HL-60/S4 treated with retinoic acid at 250 ng/mL for 4 days and 3 days (cell line): ENCODE results near the gene CCDC175.

Experiments used
- in situ Hi-C: fragments of 300-500 bp; cut with MboI; formaldehyde crosslinking; loops from 2 replicates; pipeline ENCODE4 v1.7.0; 2022; ENCODE audit warnings: low sequenced_read_pairs

Gene CCDC175

GRCh38 chr14:59541731-59542130, 34.9 kb downstream of the CCDC175 start:
- in situ Hi-C loops = no loop called here

- in situ Hi-C loops = no loop called here
Measured at GRCh38 chr14:59540852-59541251, 35.8 kb downstream of the CCDC175 start.

GRCh38 chr14:59538936-59539335, 37.7 kb downstream of the CCDC175 start:
- in situ Hi-C loops = no loop called here

DNA sequence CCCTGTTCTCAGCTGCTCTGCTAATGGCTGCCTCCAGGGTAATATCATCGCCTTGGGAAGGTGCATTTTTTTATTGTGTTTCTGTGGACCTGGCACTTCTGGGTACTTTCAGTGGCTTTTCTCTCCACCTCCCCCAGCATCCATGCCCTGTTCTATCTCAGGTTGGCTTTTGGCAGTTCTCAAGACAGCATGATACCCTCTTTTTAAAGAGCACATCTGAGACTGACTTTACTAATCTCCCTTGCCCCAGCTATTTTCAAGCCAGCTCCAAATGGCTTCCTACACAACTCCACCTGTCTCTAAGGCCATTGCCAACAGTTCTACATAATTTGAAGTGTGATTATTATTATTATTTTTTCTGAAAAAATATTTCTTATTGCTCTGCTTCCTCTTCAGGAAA, 39.1 kb downstream of the CCDC175 start:
- in situ Hi-C loops = no loop called here

DNA sequence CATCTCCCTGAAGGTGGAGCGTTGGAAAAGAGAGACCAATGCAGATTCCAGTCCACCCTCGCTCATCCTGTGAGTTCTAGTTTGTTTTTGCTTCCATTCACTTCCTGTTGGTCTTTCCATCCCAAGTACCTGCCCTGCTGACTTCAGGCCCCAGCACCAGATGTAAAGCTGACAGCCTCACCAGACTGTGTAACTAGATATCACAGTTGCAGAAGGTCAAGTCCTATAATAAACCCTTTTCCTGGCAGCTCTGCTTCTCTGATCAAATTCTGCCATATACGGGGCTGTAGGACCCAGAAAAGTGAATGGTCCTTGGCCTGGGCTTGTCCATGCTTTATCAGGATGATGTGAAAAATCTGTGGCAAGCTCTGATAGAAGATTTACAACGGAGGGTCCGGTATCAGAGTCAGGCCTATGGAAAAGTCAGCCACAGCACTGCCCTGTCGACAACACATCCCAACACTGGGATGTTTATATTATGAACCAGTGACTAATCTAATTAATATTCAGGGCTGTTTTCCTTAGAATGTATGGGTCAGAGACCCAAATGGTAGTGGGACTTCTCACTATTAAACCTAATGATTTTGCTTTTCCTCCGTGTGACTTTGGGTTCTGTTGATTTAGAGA, 42.1 kb downstream of the CCDC175 start:
- in situ Hi-C loops = no loop called here

DNA sequence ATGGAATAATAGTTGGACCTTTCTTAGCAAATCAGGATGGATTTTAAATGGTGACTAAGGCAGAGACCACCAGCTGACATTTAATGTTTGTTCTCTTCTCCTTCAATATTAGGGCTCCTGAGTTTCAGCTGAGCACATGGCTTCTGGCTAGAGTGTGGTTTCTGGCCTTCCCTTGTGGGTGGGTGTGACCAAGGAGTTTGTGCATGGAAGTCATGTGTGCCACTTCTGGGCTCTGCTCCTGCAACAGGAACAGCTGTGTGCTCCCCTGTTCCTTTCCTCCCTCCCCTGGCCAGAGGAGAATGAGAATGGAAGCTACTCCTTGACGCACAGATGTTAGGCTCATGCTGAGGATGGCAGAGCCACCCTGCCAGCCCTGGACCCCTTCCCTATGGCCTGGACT, 44.2 kb downstream of the CCDC175 start:
- in situ Hi-C loops = no loop called here

DNA sequence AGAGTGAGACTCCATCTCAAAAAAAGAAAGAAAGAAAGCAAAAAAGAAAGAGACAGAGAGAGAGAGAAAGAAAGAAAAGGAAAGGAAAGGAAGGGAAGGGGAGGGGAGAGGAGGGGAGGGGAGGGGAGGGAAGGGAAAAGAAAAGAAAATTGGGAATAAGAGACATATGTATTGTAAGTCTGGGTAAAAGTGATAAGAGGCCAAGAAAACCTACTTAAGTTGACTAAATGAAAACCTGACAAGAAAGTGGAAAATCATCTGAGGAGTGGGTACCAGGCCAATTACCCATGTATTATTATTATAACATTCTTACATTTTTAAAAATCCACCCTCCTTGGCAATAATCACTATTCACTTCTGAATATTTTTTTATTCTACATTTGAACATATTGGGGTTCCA, 46.3 kb downstream of the CCDC175 start:
- in situ Hi-C loops = no loop called here

- in situ Hi-C loops = no loop called here
Measured at GRCh38 chr14:59529189-59529588, 47.4 kb downstream of the CCDC175 start.

GRCh38 chr14:59520224-59520623, 56.4 kb downstream of the CCDC175 start:
- in situ Hi-C loops = no loop called here

DNA sequence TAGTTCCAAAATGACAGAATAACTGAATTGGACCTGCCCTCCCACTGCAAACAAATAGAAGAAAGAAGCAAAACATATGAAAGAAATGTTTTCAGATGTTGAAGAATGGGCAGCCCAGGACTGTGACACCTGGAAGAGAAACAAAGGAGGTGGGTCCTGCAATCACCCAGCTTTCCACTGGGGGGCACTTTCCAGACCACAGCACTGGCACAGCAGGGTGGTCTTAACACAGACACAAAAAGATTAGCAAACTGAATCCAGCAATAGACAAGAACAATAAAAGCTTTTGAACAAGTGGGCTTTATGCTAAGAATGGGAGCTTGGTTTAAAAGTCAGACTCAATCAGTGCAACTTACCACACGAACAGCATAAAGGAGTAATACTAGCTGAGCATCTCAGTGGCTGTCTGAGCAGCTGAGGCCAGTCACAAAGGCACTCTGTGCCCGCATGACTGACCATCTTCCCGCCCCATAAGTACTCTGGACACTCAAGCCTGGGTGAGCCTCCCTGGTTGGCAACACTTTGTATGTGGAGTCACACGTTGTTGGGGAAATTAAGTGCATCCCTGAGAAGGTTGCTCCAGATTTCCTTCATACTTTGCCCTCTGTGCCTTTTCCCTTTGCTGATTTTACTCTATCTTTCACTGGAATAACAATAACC, 64.6 kb downstream of the CCDC175 start:
- in situ Hi-C loops = no loop called here

- in situ Hi-C loops = no loop called here
Measured at GRCh38 chr14:59510966-59511365, 65.6 kb downstream of the CCDC175 start.

DNA sequence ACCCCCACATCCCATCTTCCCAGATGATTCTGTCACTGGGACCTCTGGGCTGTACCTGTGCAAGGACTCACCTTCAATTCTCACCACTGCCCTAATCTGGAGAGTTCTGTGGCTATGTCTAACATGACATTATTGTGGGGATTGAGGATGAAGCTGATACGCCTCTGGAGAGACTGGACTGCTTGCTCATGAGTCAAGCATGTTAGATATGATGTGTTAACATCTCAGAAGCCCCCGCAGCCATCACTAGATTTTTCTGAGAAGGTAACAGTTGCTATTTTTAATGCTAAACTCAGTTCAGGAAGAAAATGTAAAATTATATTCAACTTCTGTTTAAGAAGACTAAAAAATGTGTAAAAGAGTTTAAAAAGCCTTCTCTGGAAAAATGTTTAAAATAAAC, 66.6 kb downstream of the CCDC175 start:
- in situ Hi-C loops = no loop called here

DNA sequence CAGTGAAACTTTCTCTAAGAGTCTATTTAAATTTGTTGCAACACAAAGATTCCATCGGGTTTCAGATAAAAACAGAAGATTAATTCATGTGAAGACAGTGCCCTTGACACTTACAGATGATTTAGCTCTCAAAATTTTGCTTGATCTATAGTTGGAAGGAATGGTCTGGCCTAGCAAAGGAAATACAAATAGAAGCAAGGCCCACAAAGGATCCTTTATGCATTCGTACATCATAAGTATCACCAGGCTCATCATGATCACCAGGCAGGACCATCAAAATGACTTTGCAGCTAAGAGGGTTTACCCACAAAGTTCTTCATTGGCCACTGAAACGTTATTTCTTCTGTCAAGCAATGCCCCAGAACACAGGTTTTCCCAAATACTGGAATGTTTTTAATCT, 67.5 kb downstream of the CCDC175 start:
- in situ Hi-C loops = no loop called here

DNA sequence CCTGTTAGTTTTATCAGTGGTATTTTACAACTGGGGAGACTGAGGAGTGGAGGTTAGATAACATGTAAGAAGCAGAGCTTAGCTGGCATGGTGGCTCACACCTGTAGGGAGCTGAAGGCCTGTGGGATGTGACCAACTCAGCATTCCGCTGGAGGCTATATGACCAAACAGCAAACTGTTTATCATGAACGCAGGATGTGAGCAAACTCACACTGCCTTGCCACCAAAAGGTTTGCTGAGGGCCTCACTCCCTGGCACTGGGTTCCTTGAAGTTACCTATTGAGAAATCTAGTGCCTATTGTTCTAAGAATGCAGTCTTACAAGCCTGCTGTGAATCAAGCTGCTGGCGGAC, 68.9 kb downstream of the CCDC175 start:
- in situ Hi-C loops = no loop called here

GRCh38 chr14:59507063-59507751, 69.4 kb downstream of the CCDC175 start:
- in situ Hi-C loops = no loop called here

DNA sequence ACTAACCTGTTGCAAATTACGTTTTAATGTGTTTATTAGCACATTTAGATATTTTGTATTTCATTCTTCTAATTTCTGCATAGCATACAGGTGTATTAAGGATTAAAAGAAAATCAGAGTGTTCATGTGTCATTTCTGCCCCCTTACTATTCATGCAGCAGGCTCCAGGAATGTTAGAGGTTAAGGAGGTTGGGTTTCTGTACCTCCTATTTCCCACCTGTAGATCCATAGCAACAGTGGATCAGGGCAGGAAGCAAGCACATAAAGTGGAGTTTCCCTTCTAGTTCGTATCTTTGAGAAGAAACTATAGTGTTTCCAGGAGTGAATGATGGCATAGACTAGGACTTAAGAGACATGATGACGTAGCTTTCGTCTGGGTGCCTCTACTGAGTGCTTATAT, 73.4 kb downstream of the CCDC175 start:
- in situ Hi-C loops = no loop called here

DNA sequence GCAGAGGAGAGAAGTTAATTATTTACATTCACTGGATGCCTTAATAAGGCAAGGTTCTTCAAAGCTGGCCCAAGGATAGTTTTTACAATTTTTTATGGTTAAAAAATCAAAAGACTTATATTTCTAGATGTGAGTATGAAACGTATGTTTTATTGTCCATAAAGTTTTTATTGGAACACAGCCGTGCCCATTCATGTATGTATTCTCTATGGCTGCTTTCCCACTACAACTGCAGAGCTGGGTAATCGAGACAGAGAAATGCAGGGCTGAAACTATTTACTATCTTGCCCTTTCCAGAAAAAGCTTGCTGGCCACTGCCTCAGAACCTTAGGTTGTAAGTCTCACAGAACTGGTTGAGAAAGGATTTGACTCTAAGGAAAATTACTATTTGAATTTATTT, 75.9 kb downstream of the CCDC175 start:
- in situ Hi-C loops = no loop called here

DNA sequence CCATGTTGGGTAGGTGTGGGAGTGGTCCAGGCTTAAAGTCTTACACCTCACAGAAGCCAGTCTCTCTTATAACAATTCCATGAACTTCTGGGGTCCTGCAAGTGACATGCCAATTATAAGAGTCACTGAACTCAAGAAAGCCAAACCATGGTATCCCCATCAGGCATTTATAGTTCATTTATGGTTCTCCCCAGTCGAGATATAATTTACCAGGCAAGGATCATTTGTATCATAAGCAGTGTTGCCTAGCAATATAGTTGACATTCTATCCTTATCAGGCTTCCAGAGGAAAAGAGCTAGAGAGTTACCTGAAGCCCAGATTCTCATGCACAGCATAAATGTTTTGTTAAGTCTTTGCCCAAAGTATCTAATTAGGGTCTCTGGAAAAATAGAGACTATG, 84.2 kb downstream of the CCDC175 start:
- in situ Hi-C loops = no loop called here

DNA sequence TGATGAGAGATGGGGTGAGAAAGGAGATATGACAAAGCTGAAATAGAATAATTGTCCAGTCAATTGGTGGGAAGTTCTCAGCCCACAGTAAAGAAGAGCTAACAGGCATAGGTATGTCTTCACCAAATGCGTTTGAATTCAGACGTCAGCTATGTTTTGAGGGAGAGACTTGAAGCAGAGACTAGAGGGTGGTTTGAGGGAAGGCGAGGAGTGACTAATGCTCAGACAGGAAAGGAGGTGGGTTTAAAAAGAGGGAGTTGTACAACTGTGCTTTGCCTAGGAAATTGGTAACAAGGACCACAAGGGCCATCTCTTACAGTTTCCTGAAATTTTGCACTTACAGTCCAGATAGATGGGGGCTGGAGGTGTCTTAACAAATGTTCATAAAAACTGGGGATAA, 85.9 kb downstream of the CCDC175 start:
- in situ Hi-C loops = no loop called here

DNA sequence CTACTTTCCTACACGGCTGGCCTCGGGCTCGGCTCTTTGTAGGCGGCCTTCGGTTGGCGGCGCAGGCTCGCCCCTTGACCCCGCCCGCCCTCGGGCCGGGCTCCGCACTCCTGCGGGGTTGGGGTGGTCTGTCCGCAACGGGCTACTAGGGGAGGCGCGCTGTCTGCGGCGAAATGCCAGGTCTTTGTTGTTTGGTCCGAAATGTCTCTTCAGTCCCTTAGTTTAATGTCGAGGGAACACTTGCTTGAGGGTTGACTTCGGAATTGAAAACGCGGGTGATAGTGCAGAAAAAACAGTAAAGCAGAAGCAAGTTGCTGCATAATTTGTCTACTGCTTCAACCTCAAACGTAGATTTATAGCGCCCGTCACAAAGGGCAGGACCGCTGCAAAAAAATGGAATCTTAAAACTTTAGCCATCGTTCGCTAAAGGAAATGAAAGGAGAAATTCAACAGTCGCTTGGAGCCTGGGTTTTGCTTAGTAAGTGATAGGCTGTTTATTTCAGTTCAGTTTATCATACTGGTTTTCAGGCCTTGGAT, 91.9 kb downstream of the CCDC175 start:
- in situ Hi-C loops = no loop called here

DNA sequence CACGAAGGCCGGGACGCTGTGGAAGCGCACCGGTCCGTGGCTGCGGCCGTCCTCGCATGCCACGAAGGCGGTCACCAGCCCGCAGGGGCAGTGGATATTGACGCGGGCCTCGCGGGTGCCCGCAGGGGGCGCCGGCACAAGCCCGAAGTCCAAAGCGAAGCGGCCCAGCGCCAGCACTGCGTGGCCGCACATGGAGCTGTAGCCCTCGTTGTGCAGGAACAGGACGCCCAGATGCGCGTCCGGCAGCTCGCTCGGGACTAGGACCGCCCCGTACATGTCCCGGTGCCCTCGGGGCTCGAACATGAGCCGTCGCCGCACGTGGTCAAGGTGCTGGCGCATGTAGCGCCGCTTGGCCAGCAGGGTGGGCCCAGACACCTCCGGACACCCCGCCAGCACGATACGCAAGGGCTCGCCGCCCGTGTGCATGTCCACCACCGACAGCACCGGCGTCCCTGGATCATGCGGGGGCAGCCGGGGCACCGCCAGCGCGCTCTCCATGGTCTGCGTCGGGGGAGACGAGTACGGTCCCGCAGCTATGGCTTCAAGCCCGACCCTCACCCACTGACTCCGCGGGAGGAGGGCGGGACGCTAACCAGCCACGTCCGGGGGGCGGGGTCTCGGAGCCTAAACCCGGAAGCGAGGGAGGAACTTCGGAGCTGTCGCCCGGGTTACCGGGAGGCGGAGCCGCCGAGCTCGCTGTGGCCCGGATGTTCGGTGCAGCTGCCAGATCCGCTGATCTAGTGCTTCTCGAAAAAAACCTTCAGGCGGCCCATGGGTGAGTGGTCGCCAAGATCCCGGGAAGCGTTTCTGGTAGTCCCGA, 92.6 kb downstream of the CCDC175 start, which contains the start of the genes JKAMP and L3HYPDH:
JKAMP (plus strand) TSS at position 699 of the 820 bp plus-strand sequence; CDS start at position 772, 73 bp downstream.
L3HYPDH (minus strand) TSS at position 590 of the 820 bp plus-strand sequence; CDS start at position 498, 92 bp downstream.
- in situ Hi-C loops = no loop called here
